SJSA1 (cell line): ENCODE data around the gene PEDS1. TPM values are rescaled to one million over a fixed set of nuclear protein-coding genes. Genes with fewer than 3 reads are reported as not detected.
"Not testable (repeated sequence)": the region's sequence is repeated elsewhere in the genome, so short reads cannot be mapped to it uniquely, and the experiment has no call there.

Experiments
- DNase-seq, 2 experiments: peaks; one replicate each; pipeline ENCODE4 v3.0.0-alpha.2; 2015 to 2020; ENCODE audit warnings: low spot score in 2 of 2, low read depth in 1 of 2
- H3K27ac ChIP-seq: fragments of 250-450 bp; sonication (Bioruptor Pico); 2 replicates; pipeline ENCODE4 v1.5.1; 2020; ENCODE audit warnings: mild to moderate bottlenecking, moderate library complexity
- H3K27me3 ChIP-seq: fragments of 250-450 bp; sonication (Bioruptor Pico); replicated peaks from 2 replicates; pipeline ENCODE4 v1.5.1; 2020; ENCODE audit warnings: mild to moderate bottlenecking, moderate library complexity
- H3K36me3 ChIP-seq: fragments of 250-450 bp; sonication (Bioruptor Pico); 2 replicates; pipeline ENCODE4 v1.5.1; 2020; ENCODE audit warnings: mild to moderate bottlenecking
- H3K4me1 ChIP-seq: fragments of 250-450 bp; sonication (Bioruptor Pico); replicated peaks from 2 replicates; pipeline ENCODE4 v1.6.1; 2021; ENCODE audit warnings: mild to moderate bottlenecking
- H3K4me3 ChIP-seq: fragments of 250-450 bp; sonication (Bioruptor Pico); 2 replicates; pipeline ENCODE4 v1.5.1; 2020; ENCODE audit warnings: mild to moderate bottlenecking
- H3K9me3 ChIP-seq: fragments of 250-450 bp; sonication (Bioruptor Pico); replicated peaks from 2 replicates; pipeline ENCODE4 v1.5.1; 2020; ENCODE audit warnings: mild to moderate bottlenecking
- total RNA-seq: library from RNA; depleted of rRNA; stranded (reverse); fragments of >200 nt; shearing (Covaris generic); gene quantifications from 2 replicates; pipeline ENCODE4 v1.2.3, GENCODE V29; 2014

The PEDS1 gene
- total RNA-seq, 1 experiment from 2014 or later = 43.5 TPM

GRCh38 chr20:50163570-50164317, 10.2 kb upstream of the PEDS1 start:
- Histone ChIP-seq H3K4me1 (peaks cover 29% of the 10 kb centered on the region), H3K27ac (0 out of 2 replicates have a peak overlapping the region, but pooled peaks have one; percentile 18), H3K4me3 (no peak overlapping the region), H3K9me3 (no peaks in the 10 kb centered on the region), H3K27me3 (no peaks in the 10 kb centered on the region), H3K36me3 (no peaks in the 10 kb centered on the region)
- DNase-seq = peak in 1 of 2 experiments; percentile 33

- DNase-seq, H3K9me3 ChIP-seq, H3K27ac ChIP-seq, H3K27me3 ChIP-seq, H3K4me3 ChIP-seq, H3K36me3 ChIP-seq: not testable (repeated sequence)
- H3K4me1 ChIP-seq = peaks cover 23% of the 10 kb centered on the region
Measured at GRCh38 chr20:50161494-50161893, 8.0 kb upstream of the PEDS1 start.

- Histone ChIP-seq H3K36me3 (peaks cover 45% of the 10 kb centered on the region), H3K9me3 (no peaks in the 10 kb centered on the region), H3K27me3 (no peaks in the 10 kb centered on the region), H3K4me3 (peak overlapping the region; percentile 98), H3K4me1 (peaks cover 39% of the 10 kb centered on the region), H3K27ac (peak overlapping the region; percentile 69)
- DNase-seq = no peak
Measured at GRCh38 chr20:50153153-50153499, 397 bp downstream of the PEDS1 start.

GRCh38 chr20:50152394-50153152, 950 bp downstream of the PEDS1 start:
- Histone ChIP-seq H3K36me3 (peaks cover 51% of the 10 kb centered on the region), H3K27ac (peak overlapping the region; percentile 69; the same call in 1 of the 2 replicates), H3K4me1 (peaks cover 44% of the 10 kb centered on the region), H3K4me3 (peak overlapping the region; percentile 98), H3K9me3 (no peaks in the 10 kb centered on the region), H3K27me3 (no peaks in the 10 kb centered on the region)
- DNase-seq = no peak

GRCh38 chr20:50151034-50151743, 2.3 kb downstream of the PEDS1 start:
- no peaks in the 10 kb centered on the region for H3K9me3 ChIP-seq
- H3K36me3 ChIP-seq = peaks cover 64% of the 10 kb centered on the region
- no peaks in the 10 kb centered on the region for H3K27me3 ChIP-seq
- no peak for DNase-seq
- H3K4me3 ChIP-seq = no peak overlapping the region
- H3K27ac ChIP-seq = 0 out of 2 replicates have a peak overlapping the region, but pooled peaks have one; percentile 1
- H3K4me1 ChIP-seq = peaks cover 58% of the 10 kb centered on the region

GRCh38 chr20:50149481-50150254, 3.9 kb downstream of the PEDS1 start:
- Histone ChIP-seq H3K4me1 (peaks cover 64% of the 10 kb centered on the region), H3K9me3 (no peaks in the 10 kb centered on the region), H3K36me3 (peaks cover 72% of the 10 kb centered on the region), H3K27me3 (no peaks in the 10 kb centered on the region), H3K4me3 (no peak overlapping the region), H3K27ac (no peak overlapping the region)
- no peak for DNase-seq

GRCh38 chr20:50146732-50147662, 6.5 kb downstream of the PEDS1 start:
- Histone ChIP-seq H3K4me3 (no peak overlapping the region), H3K36me3 (peaks cover 80% of the 10 kb centered on the region), H3K27me3 (no peaks in the 10 kb centered on the region), H3K27ac (peak overlapping the region; percentile 96), H3K4me1 (peaks cover 55% of the 10 kb centered on the region), H3K9me3 (no peaks in the 10 kb centered on the region)
- peak; percentile 71 to 81 for DNase-seq

GRCh38 chr20:50146214-50146613, 7.3 kb downstream of the PEDS1 start:
- H3K27me3 ChIP-seq = no peaks in the 10 kb centered on the region
- DNase-seq = no peak
- H3K4me3 ChIP-seq = no peak overlapping the region
- H3K4me1 ChIP-seq = peaks cover 47% of the 10 kb centered on the region
- peak overlapping the region; percentile 96 for H3K27ac ChIP-seq
- H3K9me3 ChIP-seq = no peaks in the 10 kb centered on the region
- H3K36me3 ChIP-seq = peaks cover 83% of the 10 kb centered on the region

GRCh38 chr20:50145566-50145965, 8.0 kb downstream of the PEDS1 start:
- no peaks in the 10 kb centered on the region for H3K9me3 ChIP-seq
- no peak for DNase-seq
- H3K4me3 ChIP-seq = no peak overlapping the region
- peaks cover 41% of the 10 kb centered on the region for H3K4me1 ChIP-seq
- H3K27me3 ChIP-seq = no peaks in the 10 kb centered on the region
- no peak overlapping the region; the same call in 1 of the 2 replicates for H3K27ac ChIP-seq
- peaks cover 83% of the 10 kb centered on the region for H3K36me3 ChIP-seq

- peak; percentile 57 to 79 for DNase-seq
- Histone ChIP-seq H3K27me3 (no peaks in the 10 kb centered on the region), H3K9me3 (no peaks in the 10 kb centered on the region), H3K36me3 (peaks cover 79% of the 10 kb centered on the region), H3K4me3 (no peak overlapping the region), H3K27ac (peak overlapping the region; percentile 51), H3K4me1 (peaks cover 39% of the 10 kb centered on the region)
Measured at GRCh38 chr20:50144362-50144761, 9.2 kb downstream of the PEDS1 start.

- peaks cover 45% of the 10 kb centered on the region for H3K4me1 ChIP-seq
- H3K27ac ChIP-seq = no peak overlapping the region
- H3K4me3 ChIP-seq = no peak overlapping the region
- H3K9me3 ChIP-seq = no peaks in the 10 kb centered on the region
- H3K36me3 ChIP-seq = peaks cover 81% of the 10 kb centered on the region
- no peak for DNase-seq
- H3K27me3 ChIP-seq = no peaks in the 10 kb centered on the region
Measured at GRCh38 chr20:50142812-50143211, 10.7 kb downstream of the PEDS1 start.

GRCh38 chr20:50141811-50142561, 11.5 kb downstream of the PEDS1 start:
- no peaks in the 10 kb centered on the region for H3K9me3 ChIP-seq
- peaks cover 81% of the 10 kb centered on the region for H3K36me3 ChIP-seq
- no peak overlapping the region for H3K27ac ChIP-seq
- no peak for DNase-seq
- H3K27me3 ChIP-seq = no peaks in the 10 kb centered on the region
- no peak overlapping the region for H3K4me3 ChIP-seq
- peaks cover 45% of the 10 kb centered on the region for H3K4me1 ChIP-seq
